ENCODE measurements around the gene G6PC1. TPM values are rescaled to one million over a fixed set of nuclear protein-coding genes. Genes with fewer than 3 reads are reported as not detected.
"Not testable (repeated sequence)": the region's sequence is repeated elsewhere in the genome, so short reads cannot be mapped to it uniquely, and the experiment has no call there.

Gene G6PC1
- total RNA-seq, 1 donor from 2014 or later = not detected

- H3K4me3 ChIP-seq (ENCODE audit: low read depth, low read length) = no peak overlapping the region
- TF ChIP-seq CTCF (conservative IDR thresholded peaks at IDR 0.05; ENCODE audit: low read depth, low read length) = no peak
- peak; percentile 22 for DNase-seq (ENCODE audit: low read depth)
Observed at GRCh38 chr17:42883802-42884558, 16.6 kb upstream of the G6PC1 start.

GRCh38 chr17:42885806-42886205 is 14.8 kb upstream of the G6PC1 start:
- H3K4me3 ChIP-seq (ENCODE audit: low read depth, low read length); DNase-seq (ENCODE audit: low read depth): not testable (repeated sequence)

- no peak overlapping the region for H3K4me3 ChIP-seq (ENCODE audit: low read depth, low read length)
- TF ChIP-seq CTCF (conservative IDR thresholded peaks at IDR 0.05; ENCODE audit: low read depth, low read length) = no peak
- DNase-seq (ENCODE audit: low read depth) = no peak
Observed at GRCh38 chr17:42886283-42887176, 14.1 kb upstream of the G6PC1 start.

- no peak for TF ChIP-seq CTCF (conservative IDR thresholded peaks at IDR 0.05; ENCODE audit: low read depth, low read length)
- no peak overlapping the region for H3K4me3 ChIP-seq (ENCODE audit: low read depth, low read length)
- DNase-seq (ENCODE audit: low read depth) = no peak
Observed at GRCh38 chr17:42889809-42890208, 10.8 kb upstream of the G6PC1 start.

GRCh38 chr17:42891539-42892152 is 9.0 kb upstream of the G6PC1 start:
- TF ChIP-seq CTCF (conservative IDR thresholded peaks at IDR 0.05; ENCODE audit: low read depth, low read length) = no peak
- no peak overlapping the region for H3K4me3 ChIP-seq (ENCODE audit: low read depth, low read length)
- DNase-seq (ENCODE audit: low read depth) = no peak

- H3K4me3 ChIP-seq (ENCODE audit: low read depth, low read length) = no peak overlapping the region
- no peak for DNase-seq (ENCODE audit: low read depth)
- TF ChIP-seq CTCF (conservative IDR thresholded peaks at IDR 0.05; ENCODE audit: low read depth, low read length) = no peak
Observed at GRCh38 chr17:42893359-42893758, 7.2 kb upstream of the G6PC1 start.

Data from epithelial cell of proximal tubule (primary cell).